ENCODE data around the gene ENO4. TPM values are rescaled to one million over a fixed set of nuclear protein-coding genes. Genes with fewer than 3 reads are reported as not detected.

Gene ENO4
- total and polyA plus RNA-seq, 9 of the 15 experiments (the other 6 are each of a cell fraction or from before 2014, with no cell fraction given) = 0.07 TPM; not detected in 8

DNA sequence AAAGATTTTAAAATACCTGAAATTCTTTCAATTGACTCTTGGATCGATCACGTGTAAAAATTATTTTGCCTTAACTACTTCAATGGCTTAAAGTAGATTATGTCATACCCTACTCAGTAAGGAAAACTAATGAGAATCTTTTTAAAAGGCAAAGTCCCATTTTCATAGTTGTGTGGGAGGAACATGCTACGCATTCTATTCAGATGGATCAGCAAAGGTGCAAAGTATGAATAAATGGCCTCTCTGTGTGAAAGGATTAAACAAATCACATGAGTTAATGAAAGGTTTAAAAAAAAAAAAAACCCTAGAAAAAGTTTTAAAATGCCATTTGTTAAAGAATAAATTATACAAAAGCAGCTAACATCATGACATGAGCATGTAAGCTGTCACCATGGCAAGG is 77.1 kb downstream of the ENO4 start (continued):
- TF ChIP-seq, protein P1, sequence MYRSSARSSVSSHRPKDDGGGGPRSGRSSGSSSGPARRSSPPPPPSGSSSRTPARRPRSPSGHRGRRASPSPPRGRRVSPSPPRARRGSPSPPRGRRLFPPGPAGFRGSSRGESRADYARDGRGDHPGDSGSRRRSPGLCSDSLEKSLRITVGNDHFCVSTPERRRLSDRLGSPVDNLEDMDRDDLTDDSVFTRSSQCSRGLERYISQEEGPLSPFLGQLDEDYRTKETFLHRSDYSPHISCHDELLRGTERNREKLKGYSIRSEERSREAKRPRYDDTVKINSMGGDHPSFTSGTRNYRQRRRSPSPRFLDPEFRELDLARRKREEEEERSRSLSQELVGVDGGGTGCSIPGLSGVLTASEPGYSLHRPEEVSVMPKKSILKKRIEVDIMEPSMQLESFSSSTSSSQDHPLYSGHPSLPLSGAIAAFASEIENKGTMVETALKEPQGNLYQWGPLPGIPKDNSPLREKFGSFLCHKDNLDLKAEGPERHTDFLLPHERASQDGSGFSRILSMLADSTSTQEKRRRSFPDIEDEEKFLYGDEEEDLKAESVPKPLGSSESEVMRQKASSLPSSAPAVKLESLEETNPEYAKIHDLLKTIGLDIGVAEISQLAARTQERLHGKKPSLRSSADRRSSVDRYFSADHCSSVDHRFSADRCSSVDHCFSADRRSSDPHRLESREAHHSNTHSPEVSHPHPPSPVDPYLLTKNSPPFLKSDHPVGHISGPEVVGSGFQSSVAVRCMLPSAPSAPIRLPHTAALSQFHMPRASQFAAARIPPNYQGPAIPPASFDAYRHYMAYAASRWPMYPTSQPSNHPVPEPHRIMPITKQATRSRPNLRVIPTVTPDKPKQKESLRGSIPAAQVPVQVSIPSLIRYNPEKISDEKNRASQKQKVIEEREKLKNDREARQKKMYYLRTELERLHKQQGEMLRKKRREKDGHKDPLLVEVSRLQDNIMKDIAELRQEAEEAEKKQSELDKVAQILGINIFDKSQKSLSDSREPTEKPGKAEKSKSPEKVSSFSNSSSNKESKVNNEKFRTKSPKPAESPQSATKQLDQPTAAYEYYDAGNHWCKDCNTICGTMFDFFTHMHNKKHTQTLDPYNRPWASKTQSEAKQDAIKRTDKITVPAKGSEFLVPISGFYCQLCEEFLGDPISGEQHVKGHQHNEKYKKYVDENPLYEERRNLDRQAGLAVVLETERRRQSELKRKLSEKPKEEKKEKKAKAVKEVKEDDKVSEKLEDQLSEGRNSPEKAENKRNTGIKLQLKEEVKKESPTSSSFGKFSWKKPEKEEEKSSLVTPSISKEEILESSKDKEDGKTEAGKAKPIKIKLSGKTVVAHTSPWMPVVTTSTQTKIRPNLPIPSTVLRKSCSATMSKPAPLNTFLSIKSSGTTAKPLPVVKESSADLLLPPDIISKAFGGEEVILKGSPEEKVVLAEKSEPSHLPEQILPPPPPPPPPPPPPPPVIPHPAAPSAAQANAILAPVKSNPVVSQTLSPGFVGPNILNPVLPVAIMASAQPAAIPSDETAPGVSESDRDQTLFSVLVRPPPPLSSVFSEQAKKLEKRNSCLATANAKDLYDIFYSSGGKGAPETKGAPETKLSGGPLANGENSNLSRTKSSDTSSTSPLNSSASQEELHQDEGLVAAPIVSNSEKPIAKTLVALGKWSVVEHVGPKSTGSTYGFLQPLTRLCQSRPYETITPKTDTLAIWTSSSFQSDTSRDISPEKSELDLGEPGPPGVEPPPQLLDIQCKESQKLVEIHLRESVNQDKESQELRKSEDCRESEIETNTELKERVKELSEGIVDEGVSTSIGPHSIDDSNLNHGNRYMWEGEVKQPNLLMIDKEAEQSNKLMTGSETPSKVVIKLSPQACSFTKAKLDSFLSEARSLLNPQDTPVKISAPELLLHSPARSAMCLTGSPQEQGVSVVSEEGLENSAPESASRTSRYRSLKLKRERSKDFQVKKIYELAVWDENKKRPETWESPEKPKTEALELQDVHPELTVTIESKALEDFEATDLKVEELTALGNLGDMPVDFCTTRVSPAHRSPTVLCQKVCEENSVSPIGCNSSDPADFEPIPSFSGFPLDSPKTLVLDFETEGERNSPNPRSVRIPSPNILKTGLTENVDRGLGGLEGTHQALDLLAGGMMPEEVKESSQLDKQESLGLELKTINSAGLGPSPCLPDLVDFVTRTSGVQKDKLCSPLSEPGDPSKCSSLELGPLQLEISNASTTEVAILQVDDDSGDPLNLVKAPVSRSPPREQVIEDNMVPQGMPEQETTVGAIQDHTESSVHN (IDR thresholded peaks at IDR 0.05; ENCODE audit: borderline replicate concordance in 1 of 2, low read depth in 1 of 2) = no peak

DNA sequence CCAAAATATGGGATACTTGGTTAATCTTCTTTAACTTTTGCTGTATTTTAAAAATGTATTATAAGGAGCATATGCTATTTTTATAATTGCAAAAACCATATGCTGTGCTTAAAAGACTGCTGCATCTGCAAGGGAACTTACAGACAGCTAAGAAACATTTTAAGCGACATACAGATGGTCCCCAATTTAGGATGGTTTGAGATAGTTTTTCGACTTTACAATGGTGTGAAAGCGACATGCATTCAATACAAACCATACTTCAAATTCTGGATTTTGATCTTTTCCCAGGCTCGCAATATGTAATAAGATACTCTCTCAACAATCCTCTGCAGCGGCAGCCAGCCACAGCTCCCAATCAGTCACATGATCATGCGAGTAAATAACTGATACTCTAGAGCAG is 82.5 kb downstream of the ENO4 start:
- 96% methylated on average over 6 of the region's 6 CpGs for WGBS (ENCODE audit: insufficient coverage, low coverage, missing lambda C conversion rate)
- intact Hi-C loops (cut with micrococcal nuclease) (no loop called here), in situ Hi-C loops (cut with MboI) (no loop called here)
- no peak overlapping the region for H3K4me2 ChIP-seq (ENCODE audit: insufficient read depth, low read length)
- no peaks in the 10 kb centered on the region for H3K79me2 ChIP-seq (ENCODE audit: control insufficient read depth, insufficient read depth, low read length)
- no peaks in the 10 kb centered on the region for H3K9me3 ChIP-seq (replicated peaks; ENCODE audit: control insufficient read depth, insufficient read depth, low read depth, low read length)
- H4K20me1 ChIP-seq (replicated peaks; ENCODE audit: control insufficient read depth, insufficient read depth, low read length) = no peaks in the 10 kb centered on the region
- H3K27me3 ChIP-seq (ENCODE audit: control insufficient read depth in 2 of 2, insufficient read depth in 2 of 2, low read length in 2 of 2) = no peaks in the 10 kb centered on the region
- TF ChIP-seq PYGO2 (tag; IDR thresholded peaks at IDR 0.05) = no peak
- TF ChIP-seq SLC30A9 (CRISPR knock-in tag; IDR thresholded peaks at IDR 0.05) = no peak
- no peak for TF ChIP-seq RNF2 (IDR thresholded peaks at IDR 0.05)
- TF ChIP-seq ZNF347 (CRISPR knock-in tag; IDR thresholded peaks at IDR 0.05; ENCODE audit: low read depth) = no peak
- no peak for TF ChIP-seq NR2C1 (IDR thresholded peaks at IDR 0.05)
- TF ChIP-seq NR2C1 (tag; IDR thresholded peaks at IDR 0.05) = no peak
- TF ChIP-seq, protein P2, sequence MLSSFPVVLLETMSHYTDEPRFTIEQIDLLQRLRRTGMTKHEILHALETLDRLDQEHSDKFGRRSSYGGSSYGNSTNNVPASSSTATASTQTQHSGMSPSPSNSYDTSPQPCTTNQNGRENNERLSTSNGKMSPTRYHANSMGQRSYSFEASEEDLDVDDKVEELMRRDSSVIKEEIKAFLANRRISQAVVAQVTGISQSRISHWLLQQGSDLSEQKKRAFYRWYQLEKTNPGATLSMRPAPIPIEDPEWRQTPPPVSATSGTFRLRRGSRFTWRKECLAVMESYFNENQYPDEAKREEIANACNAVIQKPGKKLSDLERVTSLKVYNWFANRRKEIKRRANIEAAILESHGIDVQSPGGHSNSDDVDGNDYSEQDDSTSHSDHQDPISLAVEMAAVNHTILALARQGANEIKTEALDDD (IDR thresholded peaks at IDR 0.05) = no peak
- no peak for TF ChIP-seq TRIM24 (IDR thresholded peaks at IDR 0.05)
- TF ChIP-seq, protein P3, sequence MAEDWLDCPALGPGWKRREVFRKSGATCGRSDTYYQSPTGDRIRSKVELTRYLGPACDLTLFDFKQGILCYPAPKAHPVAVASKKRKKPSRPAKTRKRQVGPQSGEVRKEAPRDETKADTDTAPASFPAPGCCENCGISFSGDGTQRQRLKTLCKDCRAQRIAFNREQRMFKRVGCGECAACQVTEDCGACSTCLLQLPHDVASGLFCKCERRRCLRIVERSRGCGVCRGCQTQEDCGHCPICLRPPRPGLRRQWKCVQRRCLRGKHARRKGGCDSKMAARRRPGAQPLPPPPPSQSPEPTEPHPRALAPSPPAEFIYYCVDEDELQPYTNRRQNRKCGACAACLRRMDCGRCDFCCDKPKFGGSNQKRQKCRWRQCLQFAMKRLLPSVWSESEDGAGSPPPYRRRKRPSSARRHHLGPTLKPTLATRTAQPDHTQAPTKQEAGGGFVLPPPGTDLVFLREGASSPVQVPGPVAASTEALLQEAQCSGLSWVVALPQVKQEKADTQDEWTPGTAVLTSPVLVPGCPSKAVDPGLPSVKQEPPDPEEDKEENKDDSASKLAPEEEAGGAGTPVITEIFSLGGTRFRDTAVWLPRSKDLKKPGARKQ (CRISPR knock-in tag; IDR thresholded peaks at IDR 0.05) = no peak
- FAIRE-seq (no peak), ATAC-seq (no peak), DNase-seq (ENCODE audit: extremely low read depth in 1 of 4, low spot score in 3 of 4) (no peak)
- H2AFZ ChIP-seq (ENCODE audit: low read depth, low read length) = no peak overlapping the region
- H3K27ac ChIP-seq (ENCODE audit: extremely low read depth, low read depth, low read length) = no peak overlapping the region
- no peak overlapping the region for H3K4me3 ChIP-seq
- H3K4me1 ChIP-seq (replicated peaks in 1 of 2; ENCODE audit: control insufficient read depth in 2 of 2, insufficient read depth in 2 of 2, low read length in 2 of 2) = no peaks in the 10 kb centered on the region
- H3K9me1 ChIP-seq (ENCODE audit: control insufficient read depth, insufficient read depth, low read length) = no peaks in the 10 kb centered on the region
- POLR2A ChIA-PET = interaction anchor here (1.1 kb wide), 1 partner anchor 96 kb away, joined by 4 read pairs; no protein-coding TSS in a partner anchor
- peaks cover 20% of the 10 kb centered on the region; the same call in 2 of the 3 replicates for H3K36me3 ChIP-seq (ENCODE audit: control insufficient read depth, insufficient read depth, low read length)
- CTCF ChIA-PET (ENCODE audit: low intra/inter-chr PET ratio) = no interaction called here
- no TSS peak for BruUV-seq (replicated peaks)
- no peak overlapping the region for H3K9ac ChIP-seq (ENCODE audit: insufficient read depth in 1 of 2, low read depth in 2 of 2, low read length in 2 of 2)
